22Rv1 (cell line): ENCODE results near the gene PCDH9.
"Not testable (repeated sequence)": the region's sequence is repeated elsewhere in the genome, so short reads cannot be mapped to it uniquely, and the experiment has no call there.

Source experiments
- H3K27ac ChIP-seq: fragments of 450-650 bp; 2 replicates; pipeline ENCODE4 v1.5.1; 2017
- CTCF ChIP-seq: fragments of 450-650 bp; IDR thresholded peaks from 2 replicates; pipeline ENCODE4 v1.5.1; 2017; ENCODE audit warnings: mild to moderate bottlenecking
- ZFX ChIP-seq: fragments of 450-650 bp; IDR thresholded peaks from 2 replicates; pipeline ENCODE4 v1.6.1; 2017; ENCODE audit warnings: antibody characterized with exemption, borderline replicate concordance

The PCDH9 gene

GRCh38 chr13:66896933-66897332 is 333.2 kb downstream of the PCDH9 start:
- TF ChIP-seq ZFX (no peak), CTCF (no peak)
- H3K27ac ChIP-seq: no peak overlapping the region

DNA sequence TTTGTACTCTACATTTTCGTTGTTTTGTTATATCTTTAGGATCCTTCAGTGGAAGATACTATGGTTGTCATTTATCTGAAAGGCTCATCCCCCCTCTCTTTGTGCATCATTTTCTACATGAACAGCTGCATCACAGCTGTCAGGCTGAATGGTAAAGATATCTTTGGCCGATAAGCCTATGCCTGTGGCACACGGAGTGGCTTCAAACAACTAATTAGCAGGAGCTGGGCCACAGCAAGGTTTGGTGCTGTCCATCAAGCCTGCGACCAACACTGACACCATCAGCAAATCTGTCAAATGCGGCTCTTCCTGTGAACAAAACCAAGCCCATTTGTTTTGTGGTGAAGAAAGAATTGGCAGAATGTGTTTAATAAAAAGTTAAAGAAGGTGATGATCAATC is 334.4 kb downstream of the PCDH9 start:
- TF ChIP-seq CTCF (no peak), ZFX (no peak)
- no peak overlapping the region for H3K27ac ChIP-seq

GRCh38 chr13:66895320-66895719 is 334.8 kb downstream of the PCDH9 start:
- no peak overlapping the region for H3K27ac ChIP-seq
- TF ChIP-seq CTCF: no peak
- no peak for TF ChIP-seq ZFX

GRCh38 chr13:66888698-66889097 is 341.4 kb downstream of the PCDH9 start:
- TF ChIP-seq ZFX: no peak
- TF ChIP-seq CTCF: no peak
- H3K27ac ChIP-seq: no peak overlapping the region

GRCh38 chr13:66887088-66887487 is 343.0 kb downstream of the PCDH9 start:
- TF ChIP-seq CTCF: no peak
- no peak for TF ChIP-seq ZFX
- no peak overlapping the region for H3K27ac ChIP-seq

DNA sequence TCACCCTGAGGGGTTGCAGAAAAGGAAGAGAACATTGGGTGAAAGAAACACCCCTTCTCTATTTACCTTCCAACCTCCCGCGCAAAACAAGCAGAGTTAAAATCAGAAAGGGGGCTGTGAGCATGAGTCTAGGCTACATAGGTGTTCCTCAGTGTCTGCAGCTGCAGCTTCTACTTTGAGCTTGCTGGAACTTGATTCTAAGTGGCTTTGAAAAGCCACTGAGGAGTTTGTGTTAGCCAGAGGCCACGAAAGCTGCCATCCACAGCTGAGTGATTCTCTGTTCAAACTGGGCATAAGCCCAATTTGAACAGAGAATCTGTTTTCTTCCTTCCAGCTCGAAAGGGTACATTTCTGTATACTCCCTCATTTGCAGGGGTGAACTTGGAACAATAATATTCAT is 343.9 kb downstream of the PCDH9 start:
- no peak for TF ChIP-seq CTCF
- no peak for TF ChIP-seq ZFX
- H3K27ac ChIP-seq: no peak overlapping the region

GRCh38 chr13:66881170-66881569 is 349.0 kb downstream of the PCDH9 start:
- H3K27ac ChIP-seq: not testable (repeated sequence)

DNA sequence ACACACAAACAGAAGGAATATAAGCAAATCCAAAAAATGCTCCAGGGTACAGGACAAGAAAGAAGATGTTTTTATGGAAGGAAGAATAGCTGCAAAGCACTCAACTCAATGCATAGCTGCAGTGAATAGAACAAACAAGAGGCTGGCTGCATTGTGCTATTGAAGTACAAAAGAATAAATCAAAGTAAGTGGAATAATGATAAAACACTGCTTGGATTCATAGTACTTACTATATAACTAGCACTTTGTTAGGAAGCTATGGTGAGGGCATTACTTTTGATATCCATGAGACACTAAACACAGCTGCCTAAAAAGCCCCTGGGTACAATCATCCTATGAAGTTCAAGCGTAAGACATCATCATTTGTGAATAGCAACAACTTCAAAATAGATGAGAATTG is 350.1 kb downstream of the PCDH9 start:
- H3K27ac ChIP-seq: no peak overlapping the region
- TF ChIP-seq ZFX (no peak), CTCF (no peak)
